Hepatic stellate cell (primary cell): Measurements from ENCODE around the gene MFAP4.

Experiments used
- DNase-seq: peaks from one replicate; pipeline ENCODE4 v3.0.0; 2011; ENCODE audit warnings: low spot score

MFAP4 gene

DNA sequence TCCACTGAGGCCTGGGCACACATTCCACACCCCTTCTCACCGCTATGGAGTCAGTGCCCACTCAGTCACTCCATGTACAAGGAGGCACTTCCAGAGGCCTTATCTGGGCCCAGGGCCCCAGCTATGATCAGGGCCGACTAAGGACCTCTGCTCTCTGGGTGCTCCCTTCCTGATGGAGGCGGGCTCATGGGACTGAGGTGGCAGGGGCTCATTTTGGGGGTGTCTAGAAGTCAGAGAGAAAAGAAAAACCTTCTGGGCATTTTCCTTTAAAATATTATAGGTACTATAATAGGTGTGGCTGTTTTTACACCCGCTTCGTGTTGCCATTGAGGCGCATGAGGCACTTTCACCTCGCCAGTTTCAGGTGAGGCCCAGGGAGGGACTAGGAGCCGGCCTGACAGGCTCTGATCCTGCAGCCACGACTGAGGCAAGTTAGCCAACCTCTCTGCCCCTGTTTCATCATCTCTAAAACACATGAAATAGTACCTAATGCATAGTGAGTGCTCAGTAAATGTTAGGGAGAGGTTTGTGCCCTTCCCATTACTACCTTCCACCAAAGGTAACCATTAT is 38.8 kb downstream of the MFAP4 start:
- no peak for DNase-seq

DNA sequence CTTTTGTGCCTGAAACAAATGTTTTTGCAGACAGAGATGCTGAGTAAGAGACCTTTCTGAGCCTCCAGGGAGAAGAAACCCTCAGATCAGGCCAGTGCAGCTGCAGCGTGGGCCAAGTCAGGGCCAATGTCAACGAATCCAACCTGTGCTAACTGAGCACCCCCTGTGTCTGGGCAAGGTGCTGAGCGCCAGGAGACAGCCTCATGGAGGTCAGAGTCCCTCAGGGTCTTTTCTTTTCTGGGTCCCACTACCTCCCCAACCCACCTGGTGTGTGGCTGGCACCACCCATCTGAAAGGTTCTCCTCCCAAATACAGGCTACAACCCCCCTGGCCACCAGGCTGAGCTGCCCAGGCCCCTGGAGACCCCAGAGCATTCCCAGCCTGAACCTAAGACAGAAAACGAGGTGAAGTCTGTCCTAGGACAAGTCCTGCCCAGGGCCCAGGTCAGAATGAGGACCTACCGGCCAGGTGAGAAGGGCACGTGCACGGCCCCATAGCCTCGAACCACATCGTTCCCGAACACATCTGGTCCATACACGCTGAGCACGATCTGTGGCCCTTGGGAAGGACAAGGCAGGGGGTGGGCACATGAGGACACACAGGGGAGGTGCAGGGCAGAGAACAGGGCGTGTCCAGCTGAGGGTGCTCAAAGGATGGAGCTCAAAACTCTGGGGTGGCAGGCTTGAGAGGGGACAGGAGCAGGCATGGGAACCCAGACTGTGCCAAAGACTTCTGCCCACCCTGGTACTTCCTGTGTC is 39.5 kb downstream of the MFAP4 start:
- no peak for DNase-seq

DNA sequence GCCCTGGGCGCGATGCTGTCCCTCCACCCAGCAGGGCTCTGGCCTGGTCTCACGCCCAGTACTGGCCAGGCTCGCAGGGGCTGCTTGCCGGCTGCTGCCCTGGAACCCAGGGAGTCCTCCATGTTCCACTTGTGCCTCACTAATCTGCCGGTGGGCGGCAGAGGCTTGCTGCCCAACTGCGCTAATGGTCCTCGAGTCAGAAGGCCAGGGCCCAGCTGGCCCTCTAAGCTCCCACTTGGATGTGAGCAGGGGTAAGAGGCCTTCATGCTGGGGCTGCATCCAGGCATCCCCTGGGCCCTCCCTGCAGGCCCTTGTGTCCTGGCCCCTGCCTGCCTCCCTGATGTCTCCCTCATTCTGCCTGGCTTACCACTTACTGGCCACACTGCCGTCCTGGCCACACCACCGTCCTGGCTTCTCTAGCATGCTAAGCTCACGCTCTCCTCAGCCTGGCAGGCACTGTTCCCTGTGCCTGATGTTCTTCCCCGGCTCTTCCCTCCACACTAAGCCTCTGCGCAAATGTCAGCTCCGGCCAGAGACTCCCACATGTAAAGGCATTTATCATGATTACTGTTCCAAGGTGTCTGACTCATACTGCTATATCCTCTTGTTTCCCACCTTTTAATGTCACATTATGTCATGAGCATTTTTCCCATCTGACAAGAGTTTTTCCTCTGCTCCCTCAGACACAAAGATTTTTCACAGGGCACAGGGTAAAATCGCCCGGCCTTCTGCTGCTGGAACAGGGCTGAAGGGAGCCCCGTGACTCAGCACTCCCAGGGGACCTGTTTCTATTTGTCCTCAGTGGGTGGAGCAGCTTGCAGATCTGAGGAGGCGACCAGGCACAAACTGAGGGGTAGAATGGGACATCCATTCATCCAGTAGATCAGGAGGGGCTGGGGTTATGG is 40.4 kb downstream of the MFAP4 start:
- DNase-seq: peak; percentile 90

DNA sequence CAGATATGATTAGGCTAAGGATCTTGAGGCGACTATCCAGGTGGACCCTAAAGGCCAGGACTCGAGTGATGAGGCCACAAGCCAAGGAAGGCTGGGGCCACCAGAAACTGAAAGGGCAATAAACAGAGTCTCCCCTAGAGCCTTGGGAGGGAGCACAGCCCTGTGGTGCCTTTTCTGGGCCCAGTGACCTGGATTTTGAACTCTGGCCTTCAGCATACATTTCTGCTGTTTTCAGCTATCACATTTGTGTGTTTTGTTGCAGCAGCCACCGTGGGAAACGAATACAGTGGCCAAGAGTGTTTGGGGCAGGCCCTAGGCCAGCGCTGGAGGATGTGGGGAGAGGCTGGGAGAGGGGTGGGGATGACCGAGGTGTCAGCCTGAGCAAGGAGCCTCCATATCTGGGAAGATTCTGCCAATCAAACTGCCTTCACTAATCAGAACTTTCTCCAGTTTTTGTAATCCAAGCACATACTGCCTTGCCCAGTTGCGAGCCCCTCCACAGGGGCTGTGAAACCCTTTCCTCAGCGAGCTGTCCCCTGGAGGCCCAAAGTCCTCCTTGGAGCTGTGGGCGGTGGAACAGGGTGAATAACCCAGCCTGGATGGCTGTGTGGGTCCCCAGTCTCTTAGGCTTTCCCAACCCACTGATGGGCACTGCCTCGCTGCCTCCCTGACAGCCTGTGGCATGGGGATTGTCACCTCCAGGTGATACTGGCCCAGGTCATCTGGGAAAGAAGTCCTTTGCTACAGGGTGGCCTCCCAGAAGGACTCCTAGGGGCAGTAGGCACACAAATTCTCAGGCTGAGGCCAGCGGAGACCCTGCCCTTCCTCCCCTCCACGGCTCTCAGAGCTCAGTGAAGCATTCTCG is 41.3 kb downstream of the MFAP4 start:
- DNase-seq: no peak

DNA sequence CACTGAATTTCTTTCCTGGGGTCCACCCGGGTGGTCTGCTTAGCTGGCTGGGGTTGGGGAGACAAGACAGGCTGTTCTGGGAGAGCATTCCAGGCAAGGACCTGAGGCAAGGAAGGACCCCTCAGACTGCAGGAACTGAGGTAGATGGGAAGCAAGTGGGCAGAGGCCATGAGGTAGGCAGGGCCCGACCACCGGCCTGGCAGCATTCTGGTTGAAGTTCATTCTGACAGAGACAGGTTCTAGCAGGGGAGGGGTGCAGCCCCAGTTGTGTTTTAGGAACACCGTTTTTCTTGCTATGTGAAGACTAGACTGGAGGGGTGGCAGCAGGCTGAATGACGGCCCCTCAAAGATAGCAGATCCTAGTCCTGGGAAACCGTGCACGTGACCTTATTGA is 41.9 kb downstream of the MFAP4 start:
- no peak for DNase-seq

DNA sequence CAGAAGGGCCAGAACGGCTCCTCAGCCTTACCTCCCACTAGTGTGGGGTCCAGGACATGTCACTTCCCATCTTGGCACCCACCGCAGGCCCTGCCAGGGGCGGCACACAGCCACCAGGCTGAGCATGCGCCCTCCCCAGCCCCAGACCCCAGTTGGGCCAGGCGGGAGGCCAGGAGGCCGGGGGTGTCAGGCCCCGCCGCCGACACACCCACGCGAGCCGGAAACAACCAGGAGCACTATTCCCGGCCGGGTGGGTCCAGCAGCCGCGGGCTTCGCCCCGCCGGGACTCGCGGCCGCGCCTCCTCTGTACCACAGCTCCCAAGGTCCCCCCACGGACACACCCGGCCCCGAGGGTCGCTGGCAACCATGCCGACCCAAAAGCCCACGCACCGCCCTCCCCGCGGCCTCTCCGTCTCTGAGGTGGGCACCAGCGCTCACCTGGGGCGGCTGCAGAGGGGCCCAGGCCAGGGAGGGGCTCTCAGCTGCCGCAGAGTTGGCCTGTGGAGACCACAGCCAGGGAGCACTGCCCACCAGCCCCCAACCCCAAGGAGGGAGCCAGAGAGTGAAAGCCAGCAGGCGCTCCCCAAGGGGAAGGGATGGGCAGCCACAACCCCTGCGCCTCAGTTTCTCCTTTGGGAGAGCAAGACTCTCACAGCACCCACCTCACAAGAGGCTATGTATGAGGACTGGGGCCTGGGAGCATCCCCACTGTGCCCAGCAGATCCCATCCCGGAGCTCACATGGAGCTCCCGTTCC is 42.5 kb downstream of the MFAP4 start:
- no peak for DNase-seq

DNA sequence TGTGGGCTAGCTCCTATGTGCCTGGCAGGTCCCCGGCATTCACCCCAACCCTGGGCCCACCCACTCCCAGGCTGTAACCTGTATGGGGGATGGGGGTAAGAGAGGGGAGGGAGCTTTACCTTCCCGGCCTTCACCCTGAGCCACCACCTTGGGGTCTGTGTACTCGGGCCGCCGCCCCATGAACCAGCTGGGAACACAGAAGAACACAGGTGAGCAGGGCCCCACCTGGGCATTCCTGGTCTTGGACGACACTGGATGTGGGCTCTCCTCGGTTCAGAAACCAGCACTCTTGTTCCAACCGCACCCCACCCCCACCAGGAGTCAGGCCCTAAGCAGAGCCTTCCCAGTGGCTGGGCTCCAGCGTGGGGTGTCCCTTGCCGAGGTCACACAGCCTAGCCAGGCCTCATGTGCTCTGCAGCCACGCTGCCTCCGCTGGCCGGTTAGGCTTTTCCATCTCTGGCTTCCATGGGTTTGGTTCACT is 43.3 kb downstream of the MFAP4 start:
- no peak for DNase-seq

DNA sequence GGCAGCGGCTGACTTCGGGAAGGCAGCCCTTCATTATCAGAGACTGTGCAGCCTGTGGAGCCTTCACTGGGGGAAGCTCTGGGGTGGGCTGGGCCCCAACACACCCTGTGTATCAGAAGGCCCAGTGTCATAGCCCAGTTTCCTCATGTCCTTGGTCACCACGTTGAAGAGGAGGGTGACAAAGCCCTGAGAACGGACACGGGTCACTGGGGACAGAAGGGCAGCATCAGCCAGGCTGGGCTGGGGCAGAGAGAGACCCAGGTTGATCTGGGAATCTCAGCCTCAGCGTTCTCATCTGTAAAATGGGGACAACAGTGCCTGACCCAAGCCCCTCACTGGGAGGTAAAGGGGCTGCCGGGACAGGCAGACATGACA is 43.7 kb downstream of the MFAP4 start:
- DNase-seq: no peak

DNA sequence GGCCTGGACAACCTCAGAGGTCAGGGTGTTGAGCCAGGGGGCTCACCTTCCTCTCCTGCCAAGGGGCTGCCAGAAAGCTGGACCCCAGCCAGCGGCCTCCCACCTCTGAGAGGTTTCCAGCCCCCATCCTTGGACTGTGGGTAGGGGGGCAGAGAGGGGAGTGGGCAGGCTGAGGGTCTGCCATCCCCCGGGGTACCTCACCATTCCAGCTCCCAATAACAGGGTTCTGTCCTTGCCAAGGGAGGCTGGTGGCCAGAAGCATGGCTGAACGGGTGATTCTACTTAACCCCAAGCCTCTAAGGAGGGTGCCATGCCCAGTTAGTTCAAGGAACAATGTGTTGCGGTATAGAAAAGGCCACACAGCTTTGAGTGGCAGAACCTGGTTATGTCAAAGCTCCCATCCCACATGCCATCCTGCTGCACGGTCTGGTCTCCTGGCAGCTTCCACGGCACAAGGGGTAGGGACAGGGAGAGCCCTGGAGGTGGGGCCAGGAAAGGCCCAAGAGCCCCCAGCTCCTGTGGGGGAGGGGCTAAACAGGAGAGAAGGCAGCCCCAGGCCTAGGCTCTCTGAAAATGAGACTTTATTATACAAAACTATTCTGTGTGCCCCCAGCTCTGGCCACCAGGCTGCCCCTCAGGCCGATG is 44.3 kb downstream of the MFAP4 start:
- DNase-seq: no peak

DNA sequence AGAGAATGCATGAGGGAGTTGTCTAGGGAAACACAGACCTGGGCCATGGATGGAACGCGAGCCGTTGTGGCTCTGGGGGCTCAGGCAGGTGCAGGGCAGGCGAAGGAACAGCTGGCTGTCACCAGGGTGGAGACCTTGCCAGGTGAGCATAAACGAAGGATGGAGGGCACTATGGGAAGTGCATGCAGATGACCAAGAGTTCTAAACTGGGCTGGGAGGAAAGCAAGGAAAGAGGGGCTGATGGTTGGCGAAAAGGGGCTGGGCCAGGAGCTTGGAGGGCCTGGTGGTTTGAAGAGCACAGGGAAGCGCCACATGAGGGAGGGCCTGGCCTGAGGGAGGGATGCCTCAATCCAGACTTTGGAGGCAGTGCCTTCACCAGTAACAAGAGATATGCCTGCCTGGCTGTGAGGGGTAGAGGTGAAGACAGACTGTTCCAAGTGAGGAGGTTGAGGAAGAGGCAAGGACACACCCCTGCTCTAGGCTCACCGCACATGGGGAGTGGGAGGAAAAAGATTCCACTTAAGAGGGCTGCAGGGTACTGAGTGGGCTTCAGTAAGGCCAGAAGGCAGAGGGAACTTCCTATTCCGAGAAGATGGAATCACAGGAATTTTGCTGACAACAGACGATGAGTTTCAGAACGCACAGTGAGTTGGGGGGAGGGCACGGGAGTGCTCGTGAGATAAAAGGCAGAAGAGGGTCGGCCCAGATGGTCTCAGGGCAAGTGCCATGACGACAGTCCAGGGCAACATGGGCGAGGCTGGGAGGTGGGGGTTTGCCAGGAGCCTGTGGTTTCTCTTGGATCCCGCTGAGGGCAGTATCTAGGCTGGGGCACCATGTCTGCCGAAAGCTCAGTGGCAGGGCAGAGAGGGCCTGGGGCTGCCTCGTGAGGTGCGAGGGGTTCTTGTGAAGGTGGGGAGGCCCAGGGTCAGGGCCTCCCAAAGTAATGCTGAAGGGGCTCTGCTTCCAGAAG is 45.1 kb downstream of the MFAP4 start:
- DNase-seq: peak; percentile 36

DNA sequence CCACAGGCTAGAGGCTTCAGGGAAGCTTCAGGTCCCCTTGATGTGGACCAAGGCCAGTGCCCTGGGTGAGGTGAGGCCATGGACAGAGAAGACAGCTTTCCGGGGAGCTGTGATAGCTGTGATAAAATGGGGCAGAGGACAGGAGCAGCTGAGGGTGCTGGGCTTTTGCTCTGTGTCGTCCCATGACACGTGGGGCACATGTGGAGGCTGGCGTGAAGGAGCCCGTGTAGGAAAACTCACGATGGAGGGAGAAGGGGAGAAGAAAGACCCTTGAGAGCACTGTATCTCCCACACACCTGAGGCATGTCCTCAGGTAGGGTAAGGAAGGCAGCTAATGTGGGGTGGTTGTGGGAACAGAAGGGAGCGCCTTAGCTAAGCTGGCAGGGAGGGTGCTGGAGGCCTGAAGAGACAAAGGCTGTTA is 45.8 kb downstream of the MFAP4 start:
- DNase-seq: no peak

DNA sequence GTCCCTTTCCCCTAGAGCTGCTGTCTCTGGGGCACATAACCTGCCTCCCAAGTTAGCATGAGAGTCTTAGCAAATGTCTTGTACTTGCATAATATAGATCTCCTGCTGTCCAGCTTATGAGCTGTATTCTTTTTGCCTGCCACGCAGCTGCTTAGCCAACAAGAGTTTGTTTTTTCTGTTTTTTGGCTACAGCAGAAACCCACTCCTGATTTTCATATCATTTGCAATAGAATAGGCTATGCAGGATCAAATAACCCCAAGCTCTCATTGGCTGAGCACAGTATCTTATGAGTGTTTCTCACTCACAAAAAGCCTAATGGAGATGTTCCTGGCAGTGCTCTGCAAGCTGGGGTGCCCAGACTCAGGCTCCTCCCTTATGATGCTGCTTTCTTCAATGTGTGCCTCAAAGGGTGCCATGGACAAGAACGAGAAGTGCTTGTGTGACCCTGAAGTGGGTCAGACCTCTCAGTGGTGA is 47.6 kb downstream of the MFAP4 start:
- no peak for DNase-seq

DNA sequence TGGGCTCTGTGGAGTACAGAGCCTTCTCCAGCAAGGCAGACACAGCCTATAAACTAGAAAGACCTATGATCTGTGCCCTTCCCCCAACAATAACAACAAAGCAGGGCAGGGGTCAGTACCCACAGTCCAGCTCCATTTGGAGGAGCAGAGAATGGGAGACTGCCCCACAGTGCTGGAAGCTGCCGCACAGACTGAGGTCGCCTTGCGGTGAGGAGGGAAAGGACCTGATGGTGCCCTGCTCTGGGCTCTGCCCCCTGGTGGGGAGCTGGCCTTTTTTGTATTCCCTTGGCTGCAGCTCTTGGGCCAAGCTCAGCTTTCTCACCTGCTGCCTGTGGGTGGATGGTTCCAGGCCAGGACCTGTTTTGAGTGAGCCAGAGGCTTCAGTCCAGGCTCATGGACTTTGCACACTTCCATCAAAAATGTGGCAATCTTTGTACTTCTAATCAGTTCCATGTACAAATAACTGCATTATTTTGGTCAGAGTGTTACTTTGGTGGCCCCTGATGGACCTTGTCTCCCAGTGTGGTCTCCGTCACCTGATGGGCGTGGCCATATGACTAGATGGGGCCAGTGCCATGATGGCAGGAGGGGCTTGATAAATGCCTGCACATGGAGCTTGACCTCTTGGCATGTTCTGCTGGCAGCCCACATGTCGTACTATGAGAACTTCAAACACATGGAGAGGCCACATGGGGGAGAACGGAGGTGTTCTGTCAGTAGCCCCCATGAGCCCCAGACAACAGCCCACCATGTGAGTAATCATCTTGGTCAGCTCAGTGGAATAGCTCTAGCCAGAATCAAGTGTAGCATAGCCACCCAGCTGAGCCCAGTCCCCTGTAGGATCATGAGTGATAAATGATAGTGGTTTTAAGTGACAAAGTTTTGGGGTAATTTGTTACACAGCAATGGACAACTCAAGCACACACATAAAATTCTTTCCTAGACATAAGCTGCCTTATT is 48.7 kb downstream of the MFAP4 start:
- peak; percentile 73 for DNase-seq

DNA sequence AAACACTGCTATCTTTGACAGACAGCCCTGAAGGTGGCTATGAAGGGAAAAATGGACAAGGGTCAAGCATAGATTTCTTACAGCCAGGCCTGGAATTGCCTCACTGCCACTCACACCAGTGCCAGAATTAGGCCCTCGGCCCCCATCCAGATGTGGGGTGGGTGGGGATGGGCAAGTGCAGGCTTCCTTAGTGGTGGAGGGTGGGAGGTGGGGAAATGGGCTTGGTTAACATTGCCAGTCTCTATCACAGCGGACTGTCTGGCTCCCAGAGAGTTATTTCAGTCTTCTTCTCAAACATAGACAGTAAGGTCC is 49.3 kb downstream of the MFAP4 start:
- no peak for DNase-seq

DNA sequence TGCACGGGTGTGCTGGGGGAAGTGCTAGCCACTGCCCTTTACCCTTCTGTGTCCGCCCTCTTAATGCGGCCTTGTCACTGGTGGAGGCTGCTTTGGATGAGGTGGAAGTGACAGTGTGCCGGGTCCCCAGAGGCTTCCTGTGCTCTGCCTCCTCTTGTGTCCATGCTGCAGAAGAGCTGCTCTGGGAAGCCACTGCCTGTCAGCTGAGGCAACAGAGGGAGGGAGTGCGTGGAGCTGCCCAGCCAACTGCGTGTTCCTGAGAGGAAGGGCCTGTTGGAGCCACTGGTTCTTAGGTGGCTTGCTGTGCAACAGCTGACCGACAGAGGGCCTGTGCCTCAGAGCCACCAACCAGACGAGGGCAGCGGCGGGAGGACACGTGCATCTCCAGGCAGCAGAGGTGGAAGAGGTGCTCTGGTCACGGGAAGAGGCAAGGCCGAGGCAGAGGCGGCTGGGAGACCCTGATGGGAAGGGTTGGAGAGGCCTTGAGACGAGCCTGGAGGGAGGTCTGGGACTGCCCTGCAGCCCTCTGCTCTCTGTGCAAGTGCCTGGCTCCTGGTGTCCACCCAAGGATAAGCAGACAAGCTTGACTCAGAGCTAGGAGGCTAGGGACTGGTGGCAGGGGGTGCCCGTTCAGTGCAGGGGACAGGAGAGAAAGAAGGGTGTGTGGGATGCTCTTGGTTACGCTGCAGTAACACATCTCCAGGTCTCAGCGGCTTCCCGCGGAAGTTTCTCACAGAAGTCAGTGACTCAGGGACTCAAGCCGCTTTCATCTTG is 49.9 kb downstream of the MFAP4 start:
- DNase-seq: peak; percentile 72

DNA sequence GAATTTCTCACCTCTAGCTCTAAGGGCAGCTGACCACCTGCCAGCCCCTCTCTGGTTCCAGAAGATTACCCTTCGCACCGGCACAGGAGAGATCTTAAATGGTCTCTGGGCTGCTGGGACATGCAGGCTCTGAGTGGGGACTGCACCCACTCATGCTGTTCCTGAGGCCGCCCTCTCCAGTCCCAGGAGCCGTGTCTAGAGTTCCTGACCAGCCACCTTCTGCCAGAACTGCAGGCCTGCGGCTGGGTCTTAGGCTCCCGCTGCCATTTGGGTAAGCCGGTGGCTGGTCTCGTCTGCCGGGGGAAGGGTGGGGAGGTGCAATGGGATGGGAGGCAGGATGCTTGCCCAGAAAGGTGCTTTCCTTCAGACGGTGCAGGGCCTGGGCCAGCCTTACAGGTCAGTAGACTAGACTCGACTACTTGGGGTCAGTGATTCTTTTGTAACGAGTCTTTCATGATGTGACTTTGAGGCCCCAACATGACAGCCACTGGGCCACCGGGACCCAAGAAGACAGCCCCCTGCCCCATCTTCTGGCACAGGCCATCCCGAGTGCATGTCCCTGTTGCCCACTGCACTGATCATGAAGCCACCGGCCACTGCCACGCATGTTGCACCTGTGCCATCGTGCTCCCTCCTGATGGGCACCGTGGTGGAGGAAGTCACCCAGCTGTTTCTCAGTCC is 50.9 kb downstream of the MFAP4 start:
- no peak for DNase-seq

DNA sequence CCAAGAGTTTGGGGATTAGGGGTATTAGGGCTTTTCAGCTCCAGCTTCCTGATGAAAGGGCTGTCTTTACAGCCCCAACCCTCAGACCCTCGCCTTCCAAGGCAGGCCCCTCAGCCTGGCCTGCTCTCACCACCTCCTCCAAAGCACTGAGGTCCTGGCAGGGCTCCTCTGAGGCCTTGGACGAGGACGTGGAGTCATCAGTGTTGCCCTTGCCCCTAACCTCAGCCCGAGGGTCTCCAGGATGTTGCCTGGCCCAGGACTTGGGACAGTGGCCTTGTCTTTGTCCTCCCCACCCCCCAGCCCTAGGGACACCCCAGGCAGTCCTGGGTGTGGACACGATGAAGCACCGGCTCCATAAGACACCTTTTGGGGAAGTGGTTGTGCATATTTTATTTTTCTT is 52.7 kb downstream of the MFAP4 start:
- no peak for DNase-seq
